ENCODE results near the gene HGS. TPM values are rescaled to one million over a fixed set of nuclear protein-coding genes. Genes with fewer than 3 reads are reported as not detected.

HGS gene
- total RNA-seq, 4 donors from 2014 or later, result 51.5 to 90.5 (median 66.6) TPM

DNA sequence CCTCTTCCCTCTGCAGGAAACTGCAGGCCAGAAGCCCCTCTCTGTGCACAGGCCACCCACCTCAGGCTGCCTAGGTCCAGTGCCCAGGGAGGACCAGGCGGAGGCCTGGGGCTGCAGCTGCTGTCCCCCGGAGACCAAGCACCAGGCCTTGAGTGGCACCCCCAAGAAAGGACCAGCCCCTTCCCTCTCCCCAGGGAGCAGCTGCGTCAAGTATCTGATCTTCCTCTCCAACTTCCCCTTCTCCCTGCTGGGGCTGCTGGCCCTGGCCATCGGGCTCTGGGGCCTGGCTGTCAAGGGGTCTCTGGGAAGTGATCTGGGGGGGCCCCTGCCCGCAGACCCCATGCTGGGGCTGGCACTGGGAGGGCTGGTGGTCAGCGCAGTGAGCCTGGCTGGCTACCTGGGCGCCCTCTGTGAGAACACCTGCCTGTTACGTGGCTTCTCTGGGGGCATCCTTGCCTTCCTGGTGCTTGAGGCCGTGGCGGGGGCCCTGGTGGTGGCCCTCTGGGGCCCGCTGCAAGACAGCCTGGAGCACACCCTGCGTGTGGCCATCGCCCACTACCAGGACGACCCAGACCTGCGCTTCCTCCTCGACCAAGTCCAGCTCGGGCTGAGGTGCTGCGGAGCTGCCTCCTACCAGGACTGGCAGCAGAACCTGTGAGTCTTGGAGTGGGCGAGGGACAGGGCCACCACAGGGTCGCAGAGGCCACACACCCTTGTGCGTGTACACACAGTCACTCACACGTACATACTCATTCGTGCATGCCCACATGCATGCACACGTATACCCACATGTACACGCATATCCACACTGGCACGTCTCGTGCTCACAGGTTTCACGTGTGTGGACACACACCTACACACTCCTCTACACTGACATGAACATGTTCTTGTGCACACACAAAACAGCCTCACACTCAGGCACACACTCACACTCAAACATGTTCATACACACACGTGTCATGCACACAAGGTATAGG, 38.5 kb upstream of the HGS start:
- no peak overlapping the region for H3K27ac ChIP-seq
- TF ChIP-seq POLR2A (IDR thresholded peaks at IDR 0.05) (no peak), EP300 (IDR thresholded peaks at IDR 0.05) (no peak), CTCF (IDR thresholded peaks at IDR 0.05) (no peak), POLR2AphosphoS5 (IDR thresholded peaks at IDR 0.05) (no peak)
- no peak overlapping the region for H3K4me3 ChIP-seq
- WGBS, 2 donors (ENCODE audit: low coverage in 1 of 2), result 54 to 94% methylated on average over 4 to 6 of the region's 29 CpGs
- peaks cover 0 to 11% (median 0%) of the 10 kb centered on the region in 3 donors for H3K9me3 ChIP-seq
- H3K4me1 ChIP-seq, result peaks cover 0 to 8% (median 0%) of the 10 kb centered on the region in 3 donors
- ATAC-seq, result no peak
- peaks cover 34% of the 10 kb centered on the region for H3K27me3 ChIP-seq
- no peaks in the 10 kb centered on the region for H3K36me3 ChIP-seq

- H3K9me3 ChIP-seq, result peaks cover 0 to 11% (median 0%) of the 10 kb centered on the region in 3 donors
- H3K36me3 ChIP-seq, result no peaks in the 10 kb centered on the region
- H3K27me3 ChIP-seq, result peaks cover 52% of the 10 kb centered on the region
- ATAC-seq, result no peak
- no peak overlapping the region for H3K27ac ChIP-seq
- WGBS, 2 donors (ENCODE audit: low coverage in 1 of 2), result 66% methylated on average over 8 of the region's 12 CpGs; no CpG with 5 or more reads in 1 of the 2 donors
- TF ChIP-seq EP300 (IDR thresholded peaks at IDR 0.05) (no peak), POLR2AphosphoS5 (IDR thresholded peaks at IDR 0.05) (no peak), CTCF (IDR thresholded peaks at IDR 0.05) (no peak), POLR2A (IDR thresholded peaks at IDR 0.05) (no peak)
- H3K4me1 ChIP-seq, result peaks cover 0 to 8% (median 0%) of the 10 kb centered on the region in 3 donors
- H3K4me3 ChIP-seq, result no peak overlapping the region
Measured at GRCh38 chr17:81646869-81647600, 36.8 kb upstream of the HGS start.

- TF ChIP-seq CTCF (IDR thresholded peaks at IDR 0.05), result no peak
- TF ChIP-seq POLR2A (IDR thresholded peaks at IDR 0.05), result no peak
- TF ChIP-seq POLR2AphosphoS5 (IDR thresholded peaks at IDR 0.05), result no peak
- TF ChIP-seq EP300 (IDR thresholded peaks at IDR 0.05), result no peak
- Histone ChIP-seq H3K9me3 (peaks cover 0 to 11% (median 0%) of the 10 kb centered on the region in 3 donors), H3K36me3 (no peaks in the 10 kb centered on the region), H3K27me3 (peaks cover 56% of the 10 kb centered on the region), H3K4me3 (no peak overlapping the region), H3K27ac (no peak overlapping the region), H3K4me1 (peaks cover 0 to 8% (median 0%) of the 10 kb centered on the region in 3 donors)
- 38 to 39% methylated on average over 9 to 10 of the region's 21 CpGs for WGBS, 2 donors (ENCODE audit: low coverage in 1 of 2)
- no peak for ATAC-seq
Measured at GRCh38 chr17:81647640-81648012, 36.2 kb upstream of the HGS start.

GRCh38 chr17:81648013-81648706, 35.7 kb upstream of the HGS start:
- Histone ChIP-seq H3K4me1 (peaks cover 0 to 8% (median 0%) of the 10 kb centered on the region in 3 donors), H3K9me3 (peaks cover 0 to 11% (median 0%) of the 10 kb centered on the region in 3 donors), H3K36me3 (no peaks in the 10 kb centered on the region), H3K27ac (no peak overlapping the region), H3K27me3 (peaks cover 62% of the 10 kb centered on the region), H3K4me3 (no peak overlapping the region)
- TF ChIP-seq POLR2AphosphoS5 (IDR thresholded peaks at IDR 0.05) (no peak), CTCF (IDR thresholded peaks at IDR 0.05) (no peak), EP300 (IDR thresholded peaks at IDR 0.05) (no peak), POLR2A (IDR thresholded peaks at IDR 0.05) (no peak)
- 17% methylated on average over 3 of the region's 78 CpGs for WGBS, 2 donors (ENCODE audit: low coverage in 1 of 2)
- ATAC-seq, result no peak

Data from gastroesophageal sphincter (tissue), 4 donors.